Smooth muscle cell (in vitro differentiated cells): ENCODE results near the gene PARVG. TPM values are rescaled to one million over a fixed set of nuclear protein-coding genes. Genes with fewer than 3 reads are reported as not detected.

Source experiments
- DNase-seq: peaks from one replicate; lab custom pipeline; 2025; ENCODE audit not compliant: unreplicated experiment; lab: John Stamatoyannopoulos, UW
- H2AFZ ChIP-seq: fragments of 200-600 bp; sonication (generic); 2 replicates; pipeline ENCODE4 v1.6.0; 2016; ENCODE audit warnings: antibody characterized with exemption, low read depth, mild to moderate bottlenecking
- H3F3A ChIP-seq: fragments of 200-600 bp; sonication (generic); 2 replicates; pipeline ENCODE4 v1.6.0; 2017; ENCODE audit warnings: antibody characterized with exemption, low read depth
- H3K27ac ChIP-seq: fragments of 200-600 bp; sonication (generic); 2 replicates; pipeline ENCODE4 v1.5.1; 2016; ENCODE audit warnings: low read depth, mild to moderate bottlenecking
- H3K27me3 ChIP-seq: fragments of 200-600 bp; sonication (generic); 2 replicates; pipeline ENCODE4 v1.6.1; 2016; ENCODE audit warnings: low read depth, mild to moderate bottlenecking
- H3K36me3 ChIP-seq: fragments of 200-600 bp; sonication (generic); 2 replicates; pipeline ENCODE4 v1.5.1; 2016; ENCODE audit warnings: low read depth
- H3K4me1 ChIP-seq: fragments of 200-600 bp; sonication (generic); 2 replicates; pipeline ENCODE4 v1.5.1; 2016; ENCODE audit warnings: low read depth
- H3K4me2 ChIP-seq: fragments of 200-600 bp; sonication (generic); 2 replicates; pipeline ENCODE4 v1.6.0; 2016; ENCODE audit warnings: mild to moderate bottlenecking
- H3K4me3 ChIP-seq: fragments of 200-600 bp; sonication (generic); 2 replicates; pipeline ENCODE4 v1.5.1; 2016; ENCODE audit warnings: mild to moderate bottlenecking
- H3K79me2 ChIP-seq: fragments of 200-600 bp; sonication (generic); 2 replicates; pipeline ENCODE4 v1.6.0; 2016; ENCODE audit warnings: low read depth, mild to moderate bottlenecking
- H3K9ac ChIP-seq: fragments of 200-600 bp; sonication (generic); 2 replicates; pipeline ENCODE4 v1.6.0; 2016; ENCODE audit warnings: low read depth
- H3K9me3 ChIP-seq: fragments of 200-600 bp; sonication (generic); replicated peaks from 2 replicates; pipeline ENCODE4 v1.5.1; 2016; ENCODE audit warnings: low read depth
- H4K20me1 ChIP-seq: fragments of 200-600 bp; sonication (generic); 2 replicates; pipeline ENCODE4 v1.6.0; 2016; ENCODE audit warnings: low read depth
- WGBS: methylation state at CpG from one replicate; pipeline ENCODE4 v1.1.7; 2016; ENCODE audit warnings: low lambda C conversion rate; 5-methylcytosine and 5-hydroxymethylcytosine counted together
- polyA plus RNA-seq: library from polyadenylated mRNA; unstranded; fragments of >200 nt; fragmentation: Nextera tagmentation; extraction: Ambion mirVana; gene quantifications from 2 replicates; pipeline ENCODE4 v1.2.1, GENCODE V29; 2016
- total RNA-seq: library from RNA; depleted of rRNA; stranded (reverse); fragments of >200 nt; gene quantifications from 2 replicates; pipeline ENCODE4 v1.2.3, GENCODE V29; 2014
- TF ChIP-seq, protein P1 (sequence below): fragments of 200-600 bp; sonication (generic); IDR thresholded peaks from 2 replicates; pipeline ENCODE4 v1.5.1; 2017; ENCODE audit warnings: borderline replicate concordance, mild to moderate bottlenecking, antibody characterized with exemption; ENCODE audit not compliant: insufficient read depth, poor library complexity, severe bottlenecking

PARVG gene
- total and polyA plus RNA-seq, 2 experiments from 2014 or later: 0.90 TPM; not detected in 1

DNA sequence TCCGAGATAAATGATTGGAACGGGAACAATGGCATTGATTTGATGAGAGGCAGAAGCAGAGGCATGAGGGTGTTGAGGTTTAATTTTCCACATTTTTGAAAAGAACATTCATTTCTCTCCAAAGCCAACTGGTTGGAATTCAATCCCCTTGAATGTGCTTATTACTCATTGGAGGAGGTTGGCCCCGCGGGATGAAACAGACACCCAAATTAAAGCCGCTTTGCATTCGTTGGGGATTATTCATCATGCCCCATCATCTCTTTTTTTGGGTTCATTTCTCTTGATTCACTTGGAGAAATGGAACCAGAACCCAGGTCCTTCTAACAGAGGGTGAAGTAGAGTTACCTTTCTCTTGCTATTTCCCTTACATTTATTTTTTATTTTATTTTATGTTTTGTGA is 47.6 kb upstream of the PARVG start:
- Histone ChIP-seq H3K36me3 (peaks cover 22% of the 10 kb centered on the region), H3K4me2 (no peak overlapping the region), H3K9me3 (no peaks in the 10 kb centered on the region), H3K79me2 (no peaks in the 10 kb centered on the region), H4K20me1 (peaks cover 12% of the 10 kb centered on the region), H2AFZ (no peak overlapping the region), H3K27me3 (no peaks in the 10 kb centered on the region), H3K4me1 (no peaks in the 10 kb centered on the region), H3K27ac (no peak overlapping the region), H3F3A (no peaks in the 10 kb centered on the region), H3K4me3 (no peak overlapping the region), H3K9ac (no peak overlapping the region)
- TF ChIP-seq, protein P1, sequence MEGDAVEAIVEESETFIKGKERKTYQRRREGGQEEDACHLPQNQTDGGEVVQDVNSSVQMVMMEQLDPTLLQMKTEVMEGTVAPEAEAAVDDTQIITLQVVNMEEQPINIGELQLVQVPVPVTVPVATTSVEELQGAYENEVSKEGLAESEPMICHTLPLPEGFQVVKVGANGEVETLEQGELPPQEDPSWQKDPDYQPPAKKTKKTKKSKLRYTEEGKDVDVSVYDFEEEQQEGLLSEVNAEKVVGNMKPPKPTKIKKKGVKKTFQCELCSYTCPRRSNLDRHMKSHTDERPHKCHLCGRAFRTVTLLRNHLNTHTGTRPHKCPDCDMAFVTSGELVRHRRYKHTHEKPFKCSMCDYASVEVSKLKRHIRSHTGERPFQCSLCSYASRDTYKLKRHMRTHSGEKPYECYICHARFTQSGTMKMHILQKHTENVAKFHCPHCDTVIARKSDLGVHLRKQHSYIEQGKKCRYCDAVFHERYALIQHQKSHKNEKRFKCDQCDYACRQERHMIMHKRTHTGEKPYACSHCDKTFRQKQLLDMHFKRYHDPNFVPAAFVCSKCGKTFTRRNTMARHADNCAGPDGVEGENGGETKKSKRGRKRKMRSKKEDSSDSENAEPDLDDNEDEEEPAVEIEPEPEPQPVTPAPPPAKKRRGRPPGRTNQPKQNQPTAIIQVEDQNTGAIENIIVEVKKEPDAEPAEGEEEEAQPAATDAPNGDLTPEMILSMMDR: no peak
- DNase-seq: no peak
- 95% methylated on average over 6 of the region's 6 CpGs for WGBS

DNA sequence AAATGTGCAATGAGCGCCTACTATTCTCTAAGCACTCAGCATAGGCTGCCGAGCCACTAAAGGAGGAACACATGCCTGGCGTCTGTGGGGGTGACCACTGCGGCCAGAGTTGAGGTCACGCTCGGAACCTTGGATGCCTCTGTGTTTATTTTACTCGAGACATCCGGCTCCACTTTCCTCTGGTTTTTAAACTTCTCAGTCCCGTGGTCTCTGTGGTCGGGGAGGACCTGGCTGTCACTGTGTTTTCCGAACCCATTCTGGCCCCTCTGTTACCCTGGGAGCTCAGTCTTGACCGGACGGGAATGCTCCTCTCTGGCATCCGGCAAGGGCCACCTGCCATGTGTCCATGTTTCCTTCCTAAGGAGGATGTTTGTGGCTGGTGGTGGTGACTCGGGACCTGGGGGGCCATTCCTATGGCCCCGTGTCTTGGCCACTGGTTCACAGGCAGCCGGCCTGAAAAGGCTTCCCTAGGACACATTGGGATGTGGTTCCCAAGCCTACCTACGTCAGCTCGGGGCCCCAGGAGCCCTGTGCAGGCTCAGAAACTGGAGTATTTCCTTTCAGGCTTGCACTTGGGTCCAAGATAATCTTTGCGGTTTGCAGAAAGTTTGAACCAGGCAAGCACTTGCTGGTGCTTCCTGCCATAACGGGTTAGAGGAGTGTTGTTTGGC is 46.7 kb upstream of the PARVG start:
- DNase-seq: no peak

DNA sequence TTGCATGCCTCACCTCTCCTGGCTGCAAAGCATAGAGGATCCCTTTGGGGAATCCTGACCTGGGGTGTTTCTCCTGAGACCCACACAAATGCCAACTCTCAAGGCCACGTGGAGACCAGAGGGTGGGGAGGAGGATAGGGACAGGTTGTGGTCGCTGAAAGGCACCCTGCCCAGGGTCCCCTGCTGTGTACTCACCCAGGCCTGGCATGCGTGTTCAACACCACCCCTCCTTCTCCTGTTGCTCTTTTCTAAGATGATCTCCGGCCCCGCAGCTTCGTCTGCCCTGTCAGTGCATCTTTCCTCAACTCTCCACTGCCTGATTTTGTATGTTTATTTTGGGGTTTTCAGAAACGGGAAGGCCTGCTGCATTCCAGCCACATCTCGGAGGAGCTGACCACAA is 44.6 kb upstream of the PARVG start:
- no peak overlapping the region for H3K27ac ChIP-seq

More for the DNA sequence above, 46.7 kb upstream of the PARVG start:
- no peak overlapping the region for H2AFZ ChIP-seq
- H4K20me1 ChIP-seq: peaks cover 12% of the 10 kb centered on the region
- 94% methylated on average over 21 of the region's 21 CpGs for WGBS
- no peak overlapping the region for H3K4me2 ChIP-seq
- no peak overlapping the region for H3K27ac ChIP-seq
- peaks cover 22% of the 10 kb centered on the region for H3K36me3 ChIP-seq
- no peak overlapping the region for H3K9ac ChIP-seq
- no peaks in the 10 kb centered on the region for H3K27me3 ChIP-seq
- H3K9me3 ChIP-seq: no peaks in the 10 kb centered on the region
- H3K4me3 ChIP-seq: no peak overlapping the region
- no peaks in the 10 kb centered on the region for H3F3A ChIP-seq
- H3K79me2 ChIP-seq: no peaks in the 10 kb centered on the region
- no peaks in the 10 kb centered on the region for H3K4me1 ChIP-seq
- TF ChIP-seq, protein P1: no peak

DNA sequence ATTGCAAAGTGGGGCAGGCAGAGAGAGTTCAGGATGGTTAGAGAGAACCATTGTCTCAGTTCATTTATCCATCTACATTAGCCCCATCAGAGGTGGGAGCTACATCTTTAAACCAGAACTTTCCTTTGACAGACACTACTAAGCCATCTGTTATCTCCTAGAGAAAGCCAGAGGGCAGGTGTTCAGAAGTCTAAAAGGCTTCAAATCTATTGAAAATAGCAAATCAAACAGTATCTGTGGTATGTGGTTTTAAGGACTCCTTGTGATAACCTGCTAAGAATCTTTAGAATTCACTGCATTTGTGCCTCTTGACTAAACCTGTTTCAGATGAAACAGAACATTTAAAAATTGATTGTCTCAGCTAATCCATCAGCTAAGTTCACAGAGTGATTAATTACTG is 43.9 kb upstream of the PARVG start:
- no peak overlapping the region for H3K4me2 ChIP-seq
- no peaks in the 10 kb centered on the region for H3K9me3 ChIP-seq
- TF ChIP-seq, protein P1: no peak
- H3K4me1 ChIP-seq: no peaks in the 10 kb centered on the region
- no peak overlapping the region for H3K4me3 ChIP-seq
- H4K20me1 ChIP-seq: no peaks in the 10 kb centered on the region
- H2AFZ ChIP-seq: no peak overlapping the region
- H3K79me2 ChIP-seq: no peaks in the 10 kb centered on the region
- no peak for DNase-seq
- H3K27me3 ChIP-seq: no peaks in the 10 kb centered on the region
- H3K9ac ChIP-seq: no peak overlapping the region
- no peaks in the 10 kb centered on the region for H3F3A ChIP-seq
- no peak overlapping the region for H3K27ac ChIP-seq
- peaks cover 22% of the 10 kb centered on the region for H3K36me3 ChIP-seq

More for the DNA sequence above, 44.6 kb upstream of the PARVG start:
- Histone ChIP-seq H3F3A (no peaks in the 10 kb centered on the region), H3K4me3 (no peak overlapping the region), H2AFZ (no peak overlapping the region), H3K36me3 (peaks cover 22% of the 10 kb centered on the region), H3K27me3 (no peaks in the 10 kb centered on the region), H3K9me3 (no peaks in the 10 kb centered on the region), H3K79me2 (no peaks in the 10 kb centered on the region), H3K4me1 (no peaks in the 10 kb centered on the region), H3K9ac (no peak overlapping the region), H4K20me1 (no peaks in the 10 kb centered on the region), H3K4me2 (no peak overlapping the region)
- no peak for DNase-seq
- TF ChIP-seq, protein P1: no peak
- 96% methylated on average over 8 of the region's 8 CpGs for WGBS
